Gastroesophageal sphincter (tissue), 4 donors: ENCODE measurements around the gene PHLDA2. TPM values are rescaled to one million over a fixed set of nuclear protein-coding genes. Genes with fewer than 3 reads are reported as not detected.

ENCODE experiments used
- ATAC-seq: fragments of 150-250 bp; one replicate; pipeline ENCODE4 v1.9.1; 2016; ENCODE audit warnings: mild to moderate bottlenecking, moderate library complexity
- H3K27ac ChIP-seq, 4 donors: fragments of 200-600 bp; sonication (generic) in 3 of 4; 1 replicate in 3 of 4; 2 replicates in 1 of 4; pipeline ENCODE4 v1.5.1; 2016 to 2019
- H3K27me3 ChIP-seq: fragments of 200-600 bp; sonication (generic); one replicate; pipeline ENCODE4 v1.5.1; 2019
- H3K36me3 ChIP-seq, 2 donors: fragments of 200-600 bp; sonication (generic); one replicate each; pipeline ENCODE4 v1.5.1; 2019; ENCODE audit warnings: control low read depth in 1 of 2
- H3K4me1 ChIP-seq, 3 donors: fragments of 200-600 bp; sonication (generic); 1 replicate in 2 of 3; 2 replicates in 1 of 3; pipeline ENCODE4 v1.5.1; 2016 to 2019; ENCODE audit warnings: control low read depth in 2 of 3
- H3K4me3 ChIP-seq, 2 donors: fragments of 200-600 bp; sonication (generic); one replicate each; pipeline ENCODE4 v1.5.1; 2019; ENCODE audit warnings: mild to moderate bottlenecking in 1 of 2, moderate library complexity in 1 of 2
- H3K9me3 ChIP-seq, 3 donors: fragments of 200-600 bp; sonication (generic); one replicate each; pipeline ENCODE4 v1.5.1; 2017 to 2019; ENCODE audit warnings: control low read depth in 2 of 3
- EP300 ChIP-seq: sonication (generic); formaldehyde crosslinking; IDR thresholded peaks from one replicate; pipeline ENCODE4 v1.6.1; 2017; ENCODE audit warnings: antibody characterized with exemption, mild to moderate bottlenecking
- POLR2A ChIP-seq, 2 donors: fragments of 450-650 bp; IDR thresholded peaks; one replicate each; pipeline ENCODE4 v1.6.1; 2017; ENCODE audit warnings: antibody characterized with exemption in 2 of 2, mild to moderate bottlenecking in 2 of 2, moderate library complexity in 1 of 2
- POLR2AphosphoS5 ChIP-seq: sonication (generic); formaldehyde crosslinking; IDR thresholded peaks from one replicate; pipeline ENCODE4 v1.6.1; 2017; ENCODE audit warnings: antibody characterized with exemption
- WGBS, 2 donors: methylation state at CpG; one replicate each; pipeline ENCODE4 v1.1.5; 2018; ENCODE audit warnings: low coverage in 1 of 2; 5-methylcytosine and 5-hydroxymethylcytosine counted together
- total RNA-seq, 4 donors: library from RNA; depleted of rRNA; stranded (reverse); fragments of >200 nt; gene quantifications; one replicate each; pipeline ENCODE4 v1.1.0, GENCODE V29; 2016
- TF ChIP-seq, protein P1 (sequence below), 4 experiments: fragments of 200-600 bp in 2 of 4; fragments of 450-650 bp in 2 of 4; sonication (generic) in 1 of 4; IDR thresholded peaks; one replicate each; pipeline ENCODE4 v1.5.1; 2017 to 2019; ENCODE audit warnings: antibody characterized with exemption in 4 of 4, mild to moderate bottlenecking in 2 of 4, moderate library complexity in 2 of 4

PHLDA2 gene
- total RNA-seq, 4 donors from 2014 or later = 0.82 to 5.0 (median 1.9) TPM; not detected in 1

DNA sequence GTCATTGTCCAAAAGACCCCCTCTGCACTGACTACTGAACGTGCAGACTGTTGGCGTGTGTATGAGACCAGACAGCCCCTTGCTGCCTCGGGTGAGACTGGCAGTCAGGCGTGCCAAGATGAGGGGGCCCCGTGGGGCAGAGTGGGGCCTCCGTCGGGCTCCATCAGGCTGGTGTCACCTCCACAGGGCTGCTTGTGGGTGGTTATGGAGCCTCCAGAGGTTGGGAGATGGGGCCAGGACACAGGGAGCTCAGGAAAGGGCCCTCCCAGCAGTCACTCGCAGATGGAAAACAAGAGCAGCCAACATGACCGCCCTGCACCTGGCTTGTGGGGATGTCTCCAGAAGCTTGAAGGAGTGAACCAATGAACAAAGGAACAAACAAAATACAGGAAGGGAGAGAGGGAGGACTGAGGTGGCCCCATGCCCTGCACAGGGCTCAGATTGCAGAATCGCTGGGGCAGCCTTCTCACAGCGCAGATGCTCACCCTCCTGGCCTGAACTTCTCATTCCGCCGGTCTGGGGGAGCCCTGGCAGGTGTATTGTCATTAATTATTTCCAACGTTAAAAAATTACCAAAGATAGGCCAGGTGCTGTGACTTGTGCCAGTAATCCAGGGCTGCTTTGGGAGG, 5.5 kb upstream of the PHLDA2 start:
- H3K36me3 ChIP-seq = no peaks in the 10 kb centered on the region
- peaks cover 0 to 13% (median 0%) of the 10 kb centered on the region in 3 donors for H3K9me3 ChIP-seq
- H3K4me3 ChIP-seq = no peak overlapping the region
- TF ChIP-seq POLR2AphosphoS5 (no peak), POLR2A (IDR thresholded peaks at IDR 0.05) (no peak), EP300 (no peak)
- TF ChIP-seq, protein P1, sequence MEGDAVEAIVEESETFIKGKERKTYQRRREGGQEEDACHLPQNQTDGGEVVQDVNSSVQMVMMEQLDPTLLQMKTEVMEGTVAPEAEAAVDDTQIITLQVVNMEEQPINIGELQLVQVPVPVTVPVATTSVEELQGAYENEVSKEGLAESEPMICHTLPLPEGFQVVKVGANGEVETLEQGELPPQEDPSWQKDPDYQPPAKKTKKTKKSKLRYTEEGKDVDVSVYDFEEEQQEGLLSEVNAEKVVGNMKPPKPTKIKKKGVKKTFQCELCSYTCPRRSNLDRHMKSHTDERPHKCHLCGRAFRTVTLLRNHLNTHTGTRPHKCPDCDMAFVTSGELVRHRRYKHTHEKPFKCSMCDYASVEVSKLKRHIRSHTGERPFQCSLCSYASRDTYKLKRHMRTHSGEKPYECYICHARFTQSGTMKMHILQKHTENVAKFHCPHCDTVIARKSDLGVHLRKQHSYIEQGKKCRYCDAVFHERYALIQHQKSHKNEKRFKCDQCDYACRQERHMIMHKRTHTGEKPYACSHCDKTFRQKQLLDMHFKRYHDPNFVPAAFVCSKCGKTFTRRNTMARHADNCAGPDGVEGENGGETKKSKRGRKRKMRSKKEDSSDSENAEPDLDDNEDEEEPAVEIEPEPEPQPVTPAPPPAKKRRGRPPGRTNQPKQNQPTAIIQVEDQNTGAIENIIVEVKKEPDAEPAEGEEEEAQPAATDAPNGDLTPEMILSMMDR (IDR thresholded peaks at IDR 0.05) = no peak
- WGBS, 2 donors = 85% methylated on average over 5 of the region's 14 CpGs; no CpG with 5 or more reads in 1 of the 2 donors
- H3K27me3 ChIP-seq = peaks cover 10% of the 10 kb centered on the region
- peaks cover 0 to 10% (median 8%) of the 10 kb centered on the region in 3 donors for H3K4me1 ChIP-seq
- no peak overlapping the region for H3K27ac ChIP-seq
- no peak for ATAC-seq

- H3K4me3 ChIP-seq = no peak overlapping the region
- no peaks in the 10 kb centered on the region for H3K36me3 ChIP-seq
- no peak overlapping the region for H3K27ac ChIP-seq
- peaks cover 0 to 17% (median 9%) of the 10 kb centered on the region in 3 donors for H3K4me1 ChIP-seq
- WGBS, 2 donors = 80 to 85% methylated on average over 3 to 4 of the region's 7 CpGs
- no peak for ATAC-seq
- H3K27me3 ChIP-seq = peaks cover 17% of the 10 kb centered on the region
- TF ChIP-seq POLR2A (IDR thresholded peaks at IDR 0.05) = no peak
- TF ChIP-seq, protein P1 (IDR thresholded peaks at IDR 0.05) = no peak
- TF ChIP-seq POLR2AphosphoS5 = no peak
- no peak for TF ChIP-seq EP300
- peaks cover 0 to 13% (median 0%) of the 10 kb centered on the region in 3 donors for H3K9me3 ChIP-seq
These were observed 4.9 kb upstream of the PHLDA2 start for GRCh38 chr11:2934021-2934550.

DNA sequence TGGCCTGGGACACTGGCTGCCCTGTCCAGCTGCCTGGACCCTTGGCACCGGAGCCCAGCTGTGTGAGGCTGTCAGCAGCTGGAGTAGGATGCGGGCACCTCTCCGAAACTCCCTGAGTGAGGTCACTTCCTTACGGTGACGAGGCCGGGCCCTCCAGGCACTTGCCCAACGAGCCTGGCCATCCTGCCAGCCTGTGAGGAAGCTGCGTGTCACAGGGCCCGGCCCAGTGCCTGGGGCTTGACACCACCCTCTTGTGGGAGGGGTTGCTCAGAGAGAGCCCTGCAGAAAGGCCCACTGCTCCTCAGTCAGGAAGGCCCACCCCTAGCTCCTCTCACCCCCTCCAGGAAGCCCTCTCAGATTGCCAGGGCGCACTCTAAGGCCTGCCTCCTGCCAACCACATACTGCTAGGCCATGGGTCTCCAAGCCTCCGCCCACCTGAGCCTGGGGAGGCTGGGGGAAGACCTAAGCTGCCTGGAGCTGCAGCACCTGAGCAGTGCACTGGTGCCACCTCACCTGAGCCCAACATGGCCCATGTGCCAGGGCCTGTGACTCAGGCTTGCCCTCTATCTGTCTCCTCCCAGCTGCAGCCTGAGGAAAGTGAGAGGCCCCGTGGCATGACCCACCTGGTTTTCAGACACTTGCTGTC, 4.3 kb upstream of the PHLDA2 start:
- Histone ChIP-seq H3K36me3 (no peaks in the 10 kb centered on the region), H3K4me1 (peaks cover 0 to 23% (median 13%) of the 10 kb centered on the region in 3 donors), H3K4me3 (no peak overlapping the region), H3K27ac (peak overlapping the region in 1 of 4 donors; percentile 29), H3K9me3 (peaks cover 0 to 13% (median 0%) of the 10 kb centered on the region in 3 donors), H3K27me3 (peaks cover 23% of the 10 kb centered on the region)
- TF ChIP-seq, protein P1 (IDR thresholded peaks at IDR 0.05) = no peak
- TF ChIP-seq POLR2AphosphoS5 = no peak
- peak; percentile 55 for ATAC-seq
- WGBS, 2 donors = 33% methylated on average over 8 of the region's 12 CpGs; no CpG with 5 or more reads in 1 of the 2 donors

DNA sequence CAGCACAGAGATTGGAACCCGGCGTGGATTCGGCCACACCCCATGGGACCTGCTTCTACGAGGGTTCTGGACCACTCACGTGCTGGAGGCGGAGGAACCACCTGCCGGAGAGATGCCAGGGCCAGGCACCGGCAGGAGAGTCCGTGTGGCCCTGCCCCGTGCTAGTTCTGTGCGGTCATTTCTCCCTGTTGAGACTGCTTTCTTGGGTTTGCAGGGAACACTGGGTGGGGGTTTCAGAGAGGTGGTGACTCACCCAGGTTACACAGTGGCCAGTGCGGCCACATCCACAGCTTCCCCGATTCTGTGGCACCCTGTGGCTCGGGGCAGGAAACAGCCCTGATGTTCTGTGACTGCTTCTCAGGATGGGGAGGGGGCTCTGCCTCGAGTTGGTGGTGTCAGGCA, 3.6 kb upstream of the PHLDA2 start:
- H3K27me3 ChIP-seq = peaks cover 29% of the 10 kb centered on the region
- no peak overlapping the region for H3K4me3 ChIP-seq
- peaks cover 0 to 29% (median 13%) of the 10 kb centered on the region in 3 donors for H3K4me1 ChIP-seq
- H3K36me3 ChIP-seq = no peaks in the 10 kb centered on the region
- peak overlapping the region in 1 of 4 donors; percentile 29 for H3K27ac ChIP-seq
- no peak for ATAC-seq
- H3K9me3 ChIP-seq = peaks cover 0 to 8% (median 0%) of the 10 kb centered on the region in 3 donors
- WGBS, 2 donors = no CpG with 5 or more reads among the region's 15 CpGs
- TF ChIP-seq, protein P1 (IDR thresholded peaks at IDR 0.05) = no peak
- TF ChIP-seq POLR2AphosphoS5 (no peak), EP300 (no peak), POLR2A (IDR thresholded peaks at IDR 0.05) (no peak)
